HG02981 (cell line): ENCODE measurements around the gene ACLY.
"Not testable (repeated sequence)": the region's sequence is repeated elsewhere in the genome, so short reads cannot be mapped to it uniquely, and the experiment has no call there.

Experiments
- ATAC-seq: cut with Tn5 transposase; IDR thresholded peaks from one replicate; pipeline ENCODE4 v1.9.1; 2021; ENCODE audit warnings: mild to moderate bottlenecking, moderate library complexity; ENCODE audit not compliant: unreplicated experiment

ACLY gene

DNA sequence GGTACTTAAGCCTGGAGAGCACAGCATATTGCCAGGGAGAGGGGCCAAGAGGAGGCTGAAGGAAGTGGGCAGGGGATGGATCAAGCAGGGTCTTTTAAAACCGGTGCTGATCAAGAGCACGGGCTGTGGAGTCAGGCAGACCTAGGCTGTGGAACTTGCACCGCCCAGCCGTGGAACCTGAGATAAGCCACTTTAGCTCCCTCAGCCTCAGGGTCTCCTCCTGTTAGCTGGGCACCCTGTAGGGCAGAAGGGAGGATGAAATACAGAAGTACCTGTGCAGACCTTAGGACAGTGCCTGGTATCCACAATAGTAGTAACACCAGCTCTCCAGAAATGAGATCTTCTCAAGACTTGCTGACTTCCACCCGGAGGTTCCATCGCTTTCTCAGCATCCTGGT, 20.9 kb upstream of the ACLY start:
- no peak for ATAC-seq

DNA sequence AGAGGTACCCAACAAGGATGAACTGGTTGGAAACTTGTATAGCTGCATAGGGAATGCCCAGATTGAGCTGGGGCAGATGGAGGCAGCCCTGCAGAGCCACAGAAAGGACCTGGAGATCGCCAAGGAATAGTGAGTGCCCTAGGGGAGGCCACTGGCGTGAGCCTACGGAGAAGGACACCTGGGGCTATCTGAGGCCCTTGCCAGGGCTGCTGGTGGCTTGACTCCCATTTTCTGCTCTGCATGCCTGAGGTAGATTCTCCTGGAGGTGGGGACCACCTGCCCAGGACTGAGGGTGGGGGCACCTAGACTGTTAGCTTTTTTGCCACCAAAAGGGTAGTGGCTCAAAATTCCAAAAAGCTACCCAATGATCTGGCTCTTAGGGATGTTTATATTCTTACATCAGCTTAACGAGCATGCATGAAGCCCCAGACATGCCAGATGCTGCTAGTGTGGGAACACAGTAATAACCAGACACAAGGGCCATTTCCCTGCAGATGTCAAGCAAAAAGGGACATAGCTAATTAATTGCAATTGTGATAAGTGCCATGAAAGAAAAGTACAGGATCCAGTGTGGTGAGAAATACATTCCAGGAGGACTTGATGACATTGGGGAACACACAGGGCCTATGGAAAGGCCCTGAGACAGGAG, 20.4 kb upstream of the ACLY start:
- no peak for ATAC-seq

DNA sequence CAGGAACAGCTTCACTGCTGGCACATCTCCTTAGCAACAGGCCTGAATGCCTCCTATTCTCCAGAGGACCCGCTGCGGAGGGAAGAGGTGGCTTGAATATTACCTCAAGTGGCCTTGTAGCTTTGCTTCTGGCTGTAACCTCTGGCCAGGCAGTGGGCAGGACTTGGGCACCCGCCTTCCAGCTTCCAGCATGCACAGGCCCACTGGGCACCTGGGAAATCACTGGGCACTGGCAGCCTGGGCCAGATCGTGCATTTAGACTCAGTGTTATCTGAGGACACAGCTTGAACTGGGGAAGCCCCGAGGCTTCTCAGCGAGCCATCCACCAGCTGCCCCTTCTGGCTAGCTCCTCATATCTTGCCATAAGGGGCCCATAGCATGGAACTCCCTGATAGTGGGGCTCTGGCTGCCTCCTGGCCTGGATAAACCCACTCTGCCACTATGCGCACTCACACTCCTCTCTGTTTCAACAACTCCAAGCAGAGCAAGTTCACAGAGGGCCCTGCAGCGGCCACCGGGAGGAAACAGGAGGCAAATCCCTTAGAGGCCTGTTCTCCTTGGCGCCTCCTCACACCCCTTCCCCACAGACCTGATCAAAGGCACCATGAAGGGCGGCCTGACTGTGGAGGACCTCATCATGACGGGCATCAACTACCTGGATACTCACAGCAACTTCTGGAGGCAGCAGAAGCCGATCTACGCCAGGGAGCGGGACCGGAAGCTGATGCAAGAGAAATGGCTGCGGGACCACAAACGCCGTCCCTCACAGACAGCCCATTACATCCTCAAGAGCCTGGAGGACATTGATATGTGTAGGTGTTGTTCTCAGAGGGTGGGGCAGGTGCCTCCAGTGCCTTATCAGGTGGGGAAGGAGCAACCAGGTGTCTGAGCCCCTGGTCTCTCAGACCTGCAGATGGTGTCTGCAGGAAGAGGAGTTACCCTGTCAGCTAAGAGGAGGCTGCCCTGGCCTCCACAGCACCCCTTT, 19.5 kb upstream of the ACLY start:
- no peak for ATAC-seq

DNA sequence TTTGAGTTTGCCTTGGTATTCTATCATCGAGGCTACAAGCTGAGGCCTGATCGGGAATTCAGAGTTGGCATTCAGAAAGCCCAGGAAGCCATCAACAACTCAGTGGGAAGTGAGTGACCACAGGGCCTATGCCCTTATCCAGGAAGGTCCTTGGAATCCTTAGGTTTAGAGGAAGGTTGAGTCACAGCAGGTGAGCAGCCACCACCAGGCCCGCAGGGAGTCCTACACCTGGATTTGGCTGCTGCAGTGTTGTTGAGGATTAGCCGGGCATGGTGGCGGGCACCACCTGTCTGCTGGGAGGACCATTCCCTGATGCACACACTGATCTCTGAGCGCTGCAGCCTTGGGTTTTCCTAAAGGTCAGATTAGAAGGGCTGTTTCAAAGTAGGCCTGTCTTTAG, 16.9 kb upstream of the ACLY start:
- no peak for ATAC-seq

DNA sequence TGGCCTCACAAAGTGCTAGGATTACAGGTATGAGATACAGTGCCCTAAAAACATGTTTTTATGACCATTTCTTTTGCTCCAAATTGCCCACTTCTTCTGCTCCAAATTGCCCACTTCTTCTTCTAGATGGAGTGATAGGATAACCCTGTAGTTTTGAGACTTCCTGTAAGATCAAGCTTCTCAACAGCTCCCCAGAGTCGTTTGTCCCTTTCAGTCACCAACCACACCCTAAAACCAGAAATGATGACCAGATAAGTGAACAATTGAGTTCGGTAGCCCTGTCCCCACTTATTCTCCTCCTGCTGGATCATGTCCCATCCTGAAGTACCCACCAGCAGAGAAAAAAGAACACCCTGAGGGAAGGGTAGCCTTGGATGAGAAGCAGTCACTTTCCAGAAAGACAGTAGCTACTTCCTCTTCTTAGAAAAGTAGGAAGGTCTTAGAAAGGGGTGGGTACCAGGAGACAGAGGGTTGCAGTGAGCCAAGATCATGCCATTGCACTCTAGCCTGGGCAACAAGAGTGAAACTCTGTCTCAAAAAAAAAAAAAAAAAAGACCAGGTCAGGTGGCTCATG, 14.2 kb upstream of the ACLY start:
- ATAC-seq = no peak

DNA sequence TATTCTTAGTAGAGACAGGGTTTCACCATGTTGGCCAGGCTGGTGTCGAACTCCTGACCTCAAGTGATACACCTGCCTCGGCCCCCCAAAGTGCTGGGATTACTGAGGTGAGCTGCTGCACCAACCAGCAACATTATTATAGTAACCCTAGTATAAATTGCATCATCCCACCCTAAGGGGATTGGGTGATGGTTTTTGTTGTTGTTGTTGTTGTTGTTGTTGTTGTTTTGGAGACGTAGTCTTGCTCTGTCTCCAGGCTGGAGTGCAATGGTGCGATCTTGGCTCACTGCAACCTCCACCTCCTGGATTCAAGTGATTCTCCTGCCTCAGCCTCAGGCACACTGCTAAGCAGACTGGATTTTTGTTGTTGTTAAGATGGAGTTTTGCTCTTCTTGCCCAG, 13.0 kb upstream of the ACLY start:
- ATAC-seq = not testable (repeated sequence)

DNA sequence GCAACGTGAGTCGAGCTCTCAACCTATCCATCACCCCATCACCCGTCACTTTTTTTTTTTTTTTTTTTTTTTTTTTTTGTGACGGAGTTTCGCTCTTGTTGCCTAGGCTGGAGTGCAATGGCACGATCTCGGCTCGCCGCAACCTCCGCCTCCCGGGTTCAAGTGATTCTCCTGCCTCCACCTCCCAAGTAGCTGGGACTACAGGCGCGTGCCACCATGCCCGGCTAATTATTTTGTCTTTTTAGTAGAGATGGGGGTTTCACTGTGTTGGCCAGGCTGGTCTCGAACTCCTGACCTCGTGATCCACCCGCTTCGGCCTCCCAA, 12.0 kb upstream of the ACLY start:
- peak; percentile 16 for ATAC-seq

DNA sequence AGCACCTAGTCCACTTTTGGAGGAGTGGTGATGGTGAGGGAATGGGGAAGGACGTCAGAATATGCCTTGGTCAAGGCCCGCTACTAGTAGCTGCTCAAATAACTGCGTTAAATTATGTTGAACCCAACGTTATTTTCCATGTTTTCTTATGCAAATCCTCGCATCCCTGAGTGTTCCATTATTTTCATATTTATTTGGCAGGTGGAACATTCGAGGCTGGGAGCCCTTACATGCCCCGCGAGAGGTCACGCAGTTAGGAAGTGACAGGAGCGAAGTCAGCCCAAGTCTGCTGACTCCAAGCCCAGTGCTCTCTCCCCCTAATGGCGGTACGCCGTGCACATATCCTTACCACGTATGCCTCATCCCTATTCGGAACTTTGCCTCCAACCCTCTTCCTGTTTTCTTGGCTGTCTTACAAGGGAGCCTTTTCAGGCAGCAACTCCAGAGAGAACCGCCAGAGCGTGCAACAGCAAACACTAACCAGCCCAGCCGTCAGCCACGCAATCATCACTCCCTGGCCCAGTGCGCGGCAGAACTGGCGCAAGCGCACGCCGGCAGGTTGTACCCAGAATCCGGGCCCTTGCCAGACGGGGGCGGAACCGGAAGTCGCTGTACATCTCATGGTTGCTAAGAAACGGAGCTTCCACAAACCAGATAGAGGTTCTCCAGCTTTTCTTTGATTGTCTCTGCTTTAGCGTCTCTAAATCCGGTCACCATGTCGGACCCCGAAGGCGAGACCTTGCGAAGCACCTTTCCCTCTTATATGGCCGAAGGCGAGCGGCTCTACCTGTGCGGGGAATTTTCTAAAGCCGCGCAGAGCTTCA, 11.5 kb upstream of the ACLY start, which contains the start of gene ODAD4:
ODAD4 (plus strand) TSS at position 609 of the 824 bp plus-strand sequence; CDS start at position 716, 107 bp downstream.
- ATAC-seq = peak; percentile 94

DNA sequence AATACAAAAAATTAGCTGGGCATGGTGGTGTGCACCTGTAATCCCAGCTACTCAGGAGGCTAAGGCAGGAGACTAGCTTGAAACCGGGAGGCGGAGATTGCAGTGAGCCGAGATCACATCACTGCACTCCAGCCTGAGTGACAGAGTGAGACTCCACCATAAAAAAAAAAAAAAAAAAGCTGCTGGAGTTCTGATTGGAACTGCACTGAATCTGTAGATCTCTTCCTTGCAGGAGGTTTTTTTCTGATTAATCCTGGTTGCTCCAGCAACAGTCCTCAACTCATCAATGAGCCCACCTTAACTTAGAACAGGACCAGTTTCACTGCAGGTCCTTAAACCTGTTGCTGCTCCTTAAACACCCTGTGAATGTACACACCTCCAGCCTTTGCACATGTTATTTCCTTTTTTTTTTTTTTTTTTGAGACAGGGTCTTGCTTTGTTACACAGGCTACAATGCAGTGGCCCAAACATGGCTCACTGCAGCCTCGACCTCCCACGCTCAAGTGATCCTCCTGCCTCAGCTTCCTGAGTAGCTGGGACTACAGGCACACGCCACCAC, 10.0 kb upstream of the ACLY start:
- ATAC-seq = no peak

DNA sequence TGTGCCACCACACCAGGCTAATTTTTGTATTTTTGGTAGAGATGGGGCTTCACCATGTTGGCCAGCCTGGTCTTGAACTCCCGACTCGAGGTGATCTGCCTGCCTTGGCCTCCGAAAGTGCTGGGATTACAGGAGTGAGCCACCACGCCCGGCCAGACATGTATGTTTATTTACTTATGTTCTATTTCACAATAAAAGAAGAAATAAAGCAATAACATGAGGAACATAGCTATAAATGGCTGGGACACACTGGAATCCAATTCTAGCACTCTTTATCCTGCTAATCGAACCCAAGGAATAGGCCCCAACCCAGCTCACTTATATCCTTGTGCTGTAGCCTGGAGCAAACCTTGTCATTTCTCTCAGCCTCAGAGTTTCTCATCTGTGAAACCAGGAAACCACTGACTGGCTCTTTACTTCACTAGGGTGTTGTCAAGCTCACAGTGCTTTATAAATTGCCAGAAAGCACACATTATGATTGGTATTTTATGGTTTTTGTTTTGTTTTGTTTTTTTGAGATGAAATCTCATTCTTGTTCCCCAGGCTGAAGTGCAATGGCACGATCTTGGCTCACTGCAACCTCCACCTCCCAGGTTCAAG, 7.3 kb upstream of the ACLY start:
- ATAC-seq = no peak

DNA sequence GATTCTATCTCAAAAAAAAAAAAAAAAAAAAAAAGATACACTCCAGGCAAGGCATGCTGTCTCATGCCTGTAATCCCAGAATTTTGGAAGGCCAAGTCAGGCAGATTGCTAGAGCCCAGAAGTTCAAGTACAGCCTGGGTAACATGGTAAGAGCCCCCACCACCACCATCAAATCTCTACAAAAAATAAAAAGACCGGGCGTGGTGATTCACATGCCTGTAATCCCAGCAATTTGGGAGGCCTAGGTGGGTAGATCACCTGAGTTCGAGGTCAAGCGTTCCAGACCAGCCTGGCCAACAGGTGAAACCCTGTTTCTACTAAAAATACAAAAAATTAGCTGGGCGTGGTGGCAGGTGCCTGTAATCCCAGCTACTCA, 1.8 kb upstream of the ACLY start:
- no peak for ATAC-seq

DNA sequence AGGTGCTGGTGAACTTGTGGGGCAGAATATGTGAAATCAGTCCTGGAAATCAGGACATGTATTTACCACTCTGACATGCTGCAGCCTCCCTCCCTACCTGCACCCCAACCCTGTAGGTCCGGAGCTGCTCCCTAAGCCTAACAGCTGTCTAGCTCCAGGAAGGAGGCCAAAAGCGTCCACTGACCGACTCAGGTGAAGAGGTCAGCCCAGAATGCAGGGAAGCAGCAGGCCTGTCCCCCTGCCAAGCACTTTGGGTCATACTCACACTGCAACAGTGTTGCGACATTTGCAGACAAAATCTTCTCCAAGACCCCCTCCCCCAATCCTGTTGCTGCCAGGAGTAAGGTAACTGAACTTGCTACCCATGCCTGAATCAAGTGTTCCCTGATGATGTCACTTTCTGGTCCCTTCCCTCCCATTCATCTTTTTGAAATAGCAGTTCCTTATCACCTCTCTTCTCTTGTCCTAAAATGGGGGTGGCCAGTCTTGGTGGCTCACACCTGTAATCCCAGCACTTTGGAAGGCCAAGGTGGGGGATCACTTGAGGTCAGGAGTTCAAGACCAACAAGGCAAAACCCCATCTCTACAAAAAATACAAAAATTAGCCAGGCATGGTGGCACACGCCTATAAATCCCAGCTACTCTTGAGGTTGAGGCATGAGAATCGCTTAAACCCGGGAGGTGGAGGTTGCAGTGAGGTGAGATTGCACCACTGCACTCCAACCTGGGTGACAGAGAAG, 1.3 kb upstream of the ACLY start:
- ATAC-seq = no peak

DNA sequence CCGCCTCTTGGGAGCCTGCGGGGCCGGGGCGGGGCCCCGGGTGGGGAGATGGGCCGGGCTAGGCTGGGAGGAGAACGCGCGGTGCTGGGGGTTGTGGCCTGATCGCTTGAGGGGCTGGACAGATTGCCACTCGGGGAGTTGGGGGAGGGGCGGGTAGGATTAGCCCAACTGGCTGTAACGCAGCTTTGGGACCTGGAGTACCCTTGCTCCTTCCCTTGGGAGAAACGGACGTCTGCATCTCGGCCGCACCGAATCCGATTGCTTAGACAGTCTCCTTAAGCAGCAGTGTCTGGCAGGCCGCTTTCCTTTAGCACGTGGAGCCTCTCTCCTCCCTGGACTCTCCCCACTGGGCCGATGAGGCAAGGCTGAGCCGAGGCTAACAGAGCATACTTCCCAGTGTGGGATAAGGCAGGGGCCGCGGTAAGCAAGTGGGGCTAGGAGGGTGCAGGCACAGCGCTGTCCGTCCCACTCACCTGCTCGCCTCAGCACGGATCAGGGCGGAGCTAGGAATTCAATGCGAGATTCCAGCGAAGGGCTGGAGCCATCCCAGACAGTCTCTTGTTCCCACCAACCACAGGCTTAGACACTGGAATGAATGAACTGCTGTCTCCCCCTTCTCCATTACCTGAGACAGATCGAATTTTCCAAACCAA, 540 bp upstream of the ACLY start:
- ATAC-seq = peak; percentile 3

DNA sequence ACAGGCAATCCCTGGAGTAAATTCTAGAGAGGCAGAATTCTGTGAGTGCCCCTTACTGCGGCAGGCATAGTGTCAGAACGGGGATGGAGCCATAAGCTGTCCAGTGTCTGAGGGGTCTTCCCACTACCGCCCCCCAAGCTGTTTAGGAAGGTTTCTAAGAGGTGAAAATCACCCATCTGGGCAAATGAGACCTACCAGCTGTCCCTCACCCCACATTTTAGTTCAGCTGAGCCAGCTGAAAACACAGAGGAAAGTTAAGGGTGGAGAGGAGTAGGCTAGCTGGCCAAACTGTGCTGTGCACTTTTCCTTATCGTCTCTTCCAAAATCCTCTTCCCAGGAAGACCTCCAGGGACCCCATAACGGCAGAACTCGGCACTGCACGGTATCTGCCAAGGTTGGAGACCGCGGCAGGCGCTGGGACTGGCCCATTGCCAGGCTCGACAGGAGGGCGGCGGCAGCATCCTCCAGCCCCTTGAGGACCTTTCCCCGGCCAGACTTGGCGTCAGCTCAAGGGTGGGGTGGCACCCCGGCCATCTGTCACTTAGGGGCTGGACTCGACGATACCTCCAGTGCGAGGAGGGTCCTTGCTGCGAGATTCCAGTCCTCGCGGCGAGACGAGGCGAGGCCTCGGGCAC, 955 bp downstream of the ACLY start:
- ATAC-seq = no peak

DNA sequence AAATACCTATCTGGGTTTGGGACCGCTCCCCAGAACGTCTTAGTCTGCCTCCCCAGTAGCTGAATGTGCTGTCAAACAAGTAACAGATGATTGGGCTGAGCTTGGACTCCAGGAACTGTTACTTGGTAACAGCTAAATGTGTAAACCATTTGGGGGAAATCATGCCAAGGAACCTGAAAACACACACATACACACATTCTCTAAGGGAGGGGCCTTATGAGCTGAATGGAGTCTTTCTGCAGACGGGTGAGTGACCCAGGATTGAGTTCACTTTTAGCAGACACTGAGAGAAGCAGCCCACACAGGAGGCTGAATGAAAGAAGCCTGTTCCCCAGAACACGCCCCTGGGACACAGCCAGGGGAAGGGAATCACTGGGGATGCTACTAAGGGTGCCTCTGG, 1.6 kb downstream of the ACLY start:
- no peak for ATAC-seq

DNA sequence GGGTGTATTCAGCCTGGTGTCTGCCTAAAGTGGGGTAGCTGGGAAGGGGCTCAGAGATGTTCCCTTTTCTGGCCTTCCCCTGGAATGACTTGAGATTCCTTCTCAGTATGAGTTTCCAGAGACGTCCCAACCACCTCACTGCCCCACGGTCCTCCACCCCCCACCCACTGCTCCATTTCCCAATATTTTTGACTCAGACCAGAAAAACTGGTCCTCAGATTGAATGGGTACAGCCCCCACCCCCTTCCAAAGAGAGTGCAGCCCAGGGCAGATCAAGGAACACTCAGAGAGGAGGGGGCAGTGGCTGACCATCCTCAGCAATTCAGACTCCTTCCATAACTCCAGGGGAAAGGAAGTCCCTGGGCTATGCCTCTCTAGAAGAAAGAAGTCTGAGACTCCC, 3.2 kb downstream of the ACLY start:
- no peak for ATAC-seq

DNA sequence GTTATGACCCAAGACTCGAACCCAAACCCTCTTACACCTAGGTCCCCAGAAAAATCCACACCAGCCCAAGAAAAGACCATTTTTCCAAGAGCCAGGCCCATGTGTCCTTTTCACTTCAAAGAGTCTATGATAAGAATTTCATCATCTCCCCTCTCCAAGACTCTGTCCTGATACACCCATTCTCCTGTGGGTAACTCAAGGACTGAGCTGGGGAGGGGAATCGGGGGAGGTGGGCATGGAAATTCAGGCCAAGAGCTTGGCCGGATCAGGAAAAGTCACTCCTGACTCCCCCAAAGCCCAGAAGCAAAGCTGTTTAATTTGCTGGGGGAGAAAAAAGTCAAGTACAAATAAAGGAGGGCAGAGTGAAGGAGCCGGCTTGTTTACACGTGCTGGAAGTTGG, 3.7 kb downstream of the ACLY start:
- no peak for ATAC-seq

DNA sequence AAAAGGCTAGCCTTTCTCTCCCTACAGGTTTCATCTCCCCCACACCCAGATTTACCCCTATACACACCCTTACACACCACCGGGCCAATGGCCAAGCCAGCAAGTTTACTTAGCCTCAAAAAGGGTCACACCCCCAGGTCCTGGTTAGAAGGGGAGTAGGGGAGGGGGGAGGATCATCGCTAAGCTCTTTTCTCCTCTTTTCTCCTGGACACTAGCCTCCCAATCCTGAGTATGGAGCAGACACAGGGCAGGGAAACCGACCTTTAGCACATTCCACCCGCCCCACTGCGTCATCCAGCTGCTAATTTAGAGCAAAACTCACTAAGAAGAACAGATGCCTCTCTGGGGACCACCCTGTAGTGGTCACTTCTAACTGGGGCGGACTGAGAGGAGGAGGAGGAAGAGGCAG, 4.4 kb downstream of the ACLY start:
- no peak for ATAC-seq

DNA sequence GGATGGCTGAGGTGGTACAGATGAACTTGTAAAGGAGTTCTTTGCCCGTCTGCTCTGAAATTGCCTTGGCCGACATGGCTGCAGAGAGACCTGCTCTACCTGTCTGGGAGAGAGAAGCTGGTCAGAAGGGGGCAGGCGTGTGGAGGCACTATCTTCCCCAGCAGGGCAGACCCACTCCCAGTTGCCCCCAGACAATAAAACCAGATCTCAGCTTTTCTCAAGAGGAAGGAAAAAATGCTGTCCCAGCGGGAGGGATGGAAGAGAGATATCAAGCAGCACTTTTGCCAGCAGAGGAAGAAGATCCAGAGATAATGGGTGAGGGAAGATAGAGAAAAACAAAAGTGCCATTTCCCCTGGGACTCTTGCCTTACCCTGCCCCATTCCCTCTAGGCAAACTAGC, 5.0 kb downstream of the ACLY start:
- ATAC-seq = no peak
